Measurements from ENCODE around the gene AP2A1. TPM values are rescaled to one million over a fixed set of nuclear protein-coding genes. Genes with fewer than 3 reads are reported as not detected.

The AP2A1 gene
- total and polyA plus RNA-seq, 9 of the 15 experiments (the other 6 are each of a cell fraction or from before 2014, with no cell fraction given): 0.55 to 150 (median 31.9) TPM

- TF ChIP-seq TOE1 (IDR thresholded peaks at IDR 0.05; ENCODE audit: borderline replicate concordance) (no peak), TOE1 (CRISPR knock-in tag; IDR thresholded peaks at IDR 0.05; ENCODE audit: borderline replicate concordance, low read depth) (no peak), ELK1 (CRISPR knock-in tag; IDR thresholded peaks at IDR 0.05) (no peak), ZNF217 (CRISPR knock-in tag; IDR thresholded peaks at IDR 0.05) (no peak), TCF7 (IDR thresholded peaks at IDR 0.05; ENCODE audit: borderline replicate concordance) (no peak), HLTF (IDR thresholded peaks at IDR 0.05) (no peak), NR4A1 (CRISPR knock-in tag; IDR thresholded peaks at IDR 0.05) (no peak), NR4A1 (tag; IDR thresholded peaks at IDR 0.05) (no peak), FOXO4 (CRISPR knock-in tag; IDR thresholded peaks at IDR 0.05) (no peak), USF1 (CRISPR knock-in tag; IDR thresholded peaks at IDR 0.05) (no peak)
These were observed 44.5 kb downstream of the AP2A1 start (continued) for GRCh38 chr19:49811328-49811727.
